Muscle layer of duodenum (tissue), 2 donors: ENCODE results near the gene ZNF655.
"Not testable (repeated sequence)": the region's sequence is repeated elsewhere in the genome, so short reads cannot be mapped to it uniquely, and the experiment has no call there.

Experiments
- H3K27ac ChIP-seq: one replicate; pipeline ENCODE4 v1.7.0; 2013; ENCODE audit warnings: mild to moderate bottlenecking, low read length
- H3K27me3 ChIP-seq: one replicate; pipeline ENCODE4 v1.7.0; 2013; ENCODE audit warnings: low read depth, mild to moderate bottlenecking, control low read depth, low read length
- H3K36me3 ChIP-seq, 2 donors: one replicate each; pipeline ENCODE4 v1.7.0; 2013; ENCODE audit warnings: low read length in 2 of 2, control low read depth in 1 of 2, mild to moderate bottlenecking in 1 of 2; ENCODE audit not compliant: insufficient read depth in 2 of 2, control insufficient read depth in 1 of 2
- H3K4me1 ChIP-seq, 2 donors: one replicate each; pipeline ENCODE4 v1.7.0; 2013; ENCODE audit warnings: low read length in 2 of 2, mild to moderate bottlenecking in 2 of 2, control low read depth in 1 of 2, moderate library complexity in 1 of 2; ENCODE audit not compliant: insufficient read depth in 2 of 2, control insufficient read depth in 1 of 2
- H3K4me3 ChIP-seq, 2 donors: one replicate each; pipeline ENCODE4 v1.7.0; 2013; ENCODE audit warnings: low read length in 2 of 2, low read depth in 1 of 2, mild to moderate bottlenecking in 1 of 2
- H3K9me3 ChIP-seq, 2 donors: one replicate each; pipeline ENCODE4 v1.7.0; 2013; ENCODE audit warnings: low read length in 2 of 2, control low read depth in 1 of 2, mild to moderate bottlenecking in 1 of 2; ENCODE audit not compliant: control insufficient read depth in 1 of 2
- donor health status: healthy.

ZNF655 gene

GRCh38 chr7:99543916-99544315, 14.5 kb upstream of the ZNF655 start:
- peaks cover 9 to 40% of the 10 kb centered on the region in 2 donors for H3K36me3 ChIP-seq
- peaks cover 10 to 36% of the 10 kb centered on the region in 2 donors for H3K9me3 ChIP-seq
- no peaks in the 10 kb centered on the region for H3K4me1 ChIP-seq
- no peak overlapping the region for H3K4me3 ChIP-seq
- H3K27ac ChIP-seq = no peak overlapping the region
- H3K27me3 ChIP-seq = no peaks in the 10 kb centered on the region

GRCh38 chr7:99545308-99545707, 13.1 kb upstream of the ZNF655 start:
- not testable (repeated sequence) for H3K27ac ChIP-seq, H3K4me1 ChIP-seq, H3K27me3 ChIP-seq, H3K4me3 ChIP-seq
- Histone ChIP-seq H3K36me3 (peaks cover 9 to 40% of the 10 kb centered on the region in 2 donors), H3K9me3 (peaks cover 10 to 27% of the 10 kb centered on the region in 2 donors)

GRCh38 chr7:99549545-99549944, 8.9 kb upstream of the ZNF655 start:
- not testable (repeated sequence) for H3K4me3 ChIP-seq, H3K27me3 ChIP-seq, H3K4me1 ChIP-seq, H3K27ac ChIP-seq, H3K9me3 ChIP-seq
- H3K36me3 ChIP-seq = peaks cover 13 to 24% of the 10 kb centered on the region in 2 donors

- H3K9me3 ChIP-seq = peaks cover 0 to 5% of the 10 kb centered on the region in 2 donors
- peaks cover 0 to 9% of the 10 kb centered on the region in 2 donors for H3K4me1 ChIP-seq
- H3K27ac ChIP-seq = peak overlapping the region; percentile 92
Measured at GRCh38 chr7:99551334-99551733, 7.1 kb upstream of the ZNF655 start.

GRCh38 chr7:99551767-99552463, 6.5 kb upstream of the ZNF655 start, which contains the start of gene FAM200A:
TSS of gene FAM200A (minus strand) at chr7:99552114. CDS start at chr7:99548407, 3,707 bp downstream.
- H3K4me3 ChIP-seq = peak within 1 kb of the TSS; percentile 80 to 97
- peak within 1 kb of the TSS; percentile 92 for H3K27ac ChIP-seq
- H3K9me3 ChIP-seq = peaks cover 0 to 5% of the 10 kb centered on the region in 2 donors
- H3K4me1 ChIP-seq = peaks cover 0 to 15% of the 10 kb centered on the region in 2 donors
- H3K27me3 ChIP-seq = no peaks in the 10 kb centered on the region
- H3K36me3 ChIP-seq = peaks cover 19 to 25% of the 10 kb centered on the region in 2 donors

More at GRCh38 chr7:99551334-99551733, 7.1 kb upstream of the ZNF655 start:
- Histone ChIP-seq H3K27me3 (no peaks in the 10 kb centered on the region), H3K36me3 (peaks cover 19 to 31% of the 10 kb centered on the region in 2 donors), H3K4me3 (peak overlapping the region; percentile 80 to 97)

- H3K4me3 ChIP-seq = no peak overlapping the region
- H3K9me3 ChIP-seq = no peaks in the 10 kb centered on the region
- H3K4me1 ChIP-seq = peaks cover 0 to 22% of the 10 kb centered on the region in 2 donors
- no peak overlapping the region for H3K27ac ChIP-seq
- H3K27me3 ChIP-seq = no peaks in the 10 kb centered on the region
- peaks cover 13 to 14% of the 10 kb centered on the region in 2 donors for H3K36me3 ChIP-seq
Measured at GRCh38 chr7:99553039-99553438, 5.4 kb upstream of the ZNF655 start.

- no peaks in the 10 kb centered on the region for H3K27me3 ChIP-seq
- no peak overlapping the region for H3K27ac ChIP-seq
- H3K9me3 ChIP-seq = no peaks in the 10 kb centered on the region
- peaks cover 0 to 27% of the 10 kb centered on the region in 2 donors for H3K4me1 ChIP-seq
- H3K4me3 ChIP-seq = no peak overlapping the region
- H3K36me3 ChIP-seq = peaks cover 10 to 17% of the 10 kb centered on the region in 2 donors
Measured at GRCh38 chr7:99554939-99555338, 3.5 kb upstream of the ZNF655 start.

GRCh38 chr7:99557196-99557607, 1.2 kb upstream of the ZNF655 start:
- no peaks in the 10 kb centered on the region for H3K9me3 ChIP-seq
- no peaks in the 10 kb centered on the region for H3K27me3 ChIP-seq
- H3K4me3 ChIP-seq = peak overlapping the region; percentile 90 to 93
- peaks cover 30 to 36% of the 10 kb centered on the region in 2 donors for H3K36me3 ChIP-seq
- peaks cover 0 to 27% of the 10 kb centered on the region in 2 donors for H3K4me1 ChIP-seq
- H3K27ac ChIP-seq = peak overlapping the region; percentile 99

- peaks cover 37 to 43% of the 10 kb centered on the region in 2 donors for H3K36me3 ChIP-seq
- peaks cover 0 to 27% of the 10 kb centered on the region in 2 donors for H3K4me1 ChIP-seq
- H3K4me3 ChIP-seq = peak overlapping the region; percentile 90 to 93
- no peaks in the 10 kb centered on the region for H3K9me3 ChIP-seq
- H3K27ac ChIP-seq = peak overlapping the region; percentile 99
- H3K27me3 ChIP-seq = no peaks in the 10 kb centered on the region
Measured at GRCh38 chr7:99557940-99558305, 519 bp upstream of the ZNF655 start.

- Histone ChIP-seq H3K9me3 (no peaks in the 10 kb centered on the region), H3K36me3 (peaks cover 44 to 55% of the 10 kb centered on the region in 2 donors), H3K27ac (peak overlapping the region; percentile 99), H3K27me3 (no peaks in the 10 kb centered on the region), H3K4me1 (peaks cover 0 to 27% of the 10 kb centered on the region in 2 donors), H3K4me3 (peak overlapping the region; percentile 90 to 93)
Measured at GRCh38 chr7:99559175-99559915, 903 bp downstream of the ZNF655 start.
